Adipose tissue (tissue), 3 donors: ENCODE measurements around the gene F2RL3. TPM values are rescaled to one million over a fixed set of nuclear protein-coding genes. Genes with fewer than 3 reads are reported as not detected.
"Not testable (repeated sequence)": the region's sequence is repeated elsewhere in the genome, so short reads cannot be mapped to it uniquely, and the experiment has no call there.

ENCODE experiments used
- H3K27ac ChIP-seq: one replicate; pipeline ENCODE4 v1.5.1; 2013; ENCODE audit warnings: low read depth, low read length
- WGBS, 3 donors: extraction: QIAGEN DNeasy Blood & Tissue Kit; methylation state at CpG; one replicate each; pipeline ENCODE4 v1.1.7; 2013; 5-methylcytosine and 5-hydroxymethylcytosine counted together
- polyA plus RNA-seq, 3 donors: library from polyadenylated mRNA; stranded (reverse); fragments of 200-250 nt; gene quantifications; one replicate each; pipeline ENCODE4 v1.2.3, GENCODE V29; 2013
- donor health status: healthy with polysubstance abuse.
- donor health status: Bipolar disorder and iron deficiency.
- donor health status: healthy.

Gene F2RL3
- polyA plus RNA-seq, 3 donors = 5.0 to 17.7 (median 7.9) TPM

GRCh38 chr19:16872728-16873127 is 16.1 kb upstream of the F2RL3 start:
- WGBS, 3 donors = 92 to 96% (median 95%) methylated on average over 20 to 21 of the region's 21 CpGs

GRCh38 chr19:16873594-16873993 is 15.2 kb upstream of the F2RL3 start:
- no peak overlapping the region for H3K27ac ChIP-seq
- WGBS, 3 donors = 89 to 98% (median 94%) methylated on average over 3 of the region's 3 CpGs

More at GRCh38 chr19:16872728-16873127, 16.1 kb upstream of the F2RL3 start:
- H3K27ac ChIP-seq = no peak overlapping the region

- WGBS, 3 donors = 92 to 97% (median 96%) methylated on average over 1 of the region's 1 CpG
- H3K27ac ChIP-seq = no peak overlapping the region
These were observed 14.4 kb upstream of the F2RL3 start for GRCh38 chr19:16874250-16874977.

GRCh38 chr19:16874978-16875299 is 13.9 kb upstream of the F2RL3 start:
- H3K27ac ChIP-seq = not testable (repeated sequence)

GRCh38 chr19:16875584-16876555 is 12.9 kb upstream of the F2RL3 start:
- WGBS, 3 donors = 87 to 92% (median 92%) methylated on average over 39 of the region's 39 CpGs
- H3K27ac ChIP-seq = no peak overlapping the region

- H3K27ac ChIP-seq = no peak overlapping the region
- 52 to 84% (median 58%) methylated on average over 12 of the region's 12 CpGs for WGBS, 3 donors
These were observed 11.9 kb upstream of the F2RL3 start for GRCh38 chr19:16876904-16877361.

GRCh38 chr19:16877581-16877980 is 11.2 kb upstream of the F2RL3 start:
- no peak overlapping the region for H3K27ac ChIP-seq
- whole genome bisulfite sequencing, 3 donors = 83 to 94% (median 86%) methylated on average over 11 of the region's 11 CpGs

- 95 to 96% (median 96%) methylated on average over 52 to 55 of the region's 55 CpGs for WGBS, 3 donors
- H3K27ac ChIP-seq = no peak overlapping the region
These were observed 10.4 kb upstream of the F2RL3 start for GRCh38 chr19:16878181-16878965.

- 86 to 97% (median 95%) methylated on average over 8 of the region's 8 CpGs for WGBS, 3 donors
- H3K27ac ChIP-seq = no peak overlapping the region
These were observed 7.8 kb upstream of the F2RL3 start for GRCh38 chr19:16880884-16881554.

GRCh38 chr19:16882146-16882545 is 6.7 kb upstream of the F2RL3 start:
- H3K27ac ChIP-seq = no peak overlapping the region
- WGBS, 3 donors = 89 to 97% (median 96%) methylated on average over 3 of the region's 3 CpGs

GRCh38 chr19:16883522-16883921 is 5.3 kb upstream of the F2RL3 start:
- H3K27ac ChIP-seq = no peak overlapping the region
- WGBS, 3 donors = 77 to 88% (median 79%) methylated on average over 3 of the region's 3 CpGs

- 34 to 55% (median 44%) methylated on average over 5 of the region's 5 CpGs for WGBS, 3 donors
- H3K27ac ChIP-seq = no peak overlapping the region
These were observed 3.6 kb upstream of the F2RL3 start for GRCh38 chr19:16885166-16885565.

GRCh38 chr19:16886305-16886880 is 2.4 kb upstream of the F2RL3 start:
- WGBS, 3 donors = 51 to 63% (median 57%) methylated on average over 20 of the region's 20 CpGs
- no peak overlapping the region for H3K27ac ChIP-seq

- H3K27ac ChIP-seq = no peak overlapping the region
- WGBS, 3 donors = 54 to 63% (median 59%) methylated on average over 15 to 17 of the region's 17 CpGs
These were observed 1.2 kb upstream of the F2RL3 start for GRCh38 chr19:16887353-16888265.

GRCh38 chr19:16889366-16889882 is 625 bp downstream of the F2RL3 start:
- no peak overlapping the region for H3K27ac ChIP-seq
- WGBS, 3 donors = 51 to 65% (median 56%) methylated on average over 19 to 22 of the region's 22 CpGs

GRCh38 chr19:16889883-16890460 is 1.2 kb downstream of the F2RL3 start:
- 89 to 95% (median 94%) methylated on average over 46 to 48 of the region's 48 CpGs for WGBS, 3 donors

More at GRCh38 chr19:16889883-16890460, 1.2 kb downstream of the F2RL3 start:
- H3K27ac ChIP-seq = no peak overlapping the region
